DMS79 treated with DMSO at 0.1 percent for 48 hours (cell line): ENCODE results near the gene EPHX1.
"Not testable (repeated sequence)": the region's sequence is repeated elsewhere in the genome, so short reads cannot be mapped to it uniquely, and the experiment has no call there.

Experiments
- DNase-seq: peaks from one replicate; lab custom pipeline; 2025; lab: John Stamatoyannopoulos, UW

Gene EPHX1

GRCh38 chr1:225881081-225881958 is 71.4 kb downstream of the EPHX1 start:
- DNase-seq: no peak

GRCh38 chr1:225881959-225882693 is 72.2 kb downstream of the EPHX1 start, which contains the start of gene TMEM63A:
TSS of gene TMEM63A (minus strand) at chr1:225882380. CDS start at chr1:225877580, 4,800 bp downstream.
- peak; percentile 67 for DNase-seq

- no peak for DNase-seq
These were observed 73.0 kb downstream of the EPHX1 start for GRCh38 chr1:225882694-225883615.

DNA sequence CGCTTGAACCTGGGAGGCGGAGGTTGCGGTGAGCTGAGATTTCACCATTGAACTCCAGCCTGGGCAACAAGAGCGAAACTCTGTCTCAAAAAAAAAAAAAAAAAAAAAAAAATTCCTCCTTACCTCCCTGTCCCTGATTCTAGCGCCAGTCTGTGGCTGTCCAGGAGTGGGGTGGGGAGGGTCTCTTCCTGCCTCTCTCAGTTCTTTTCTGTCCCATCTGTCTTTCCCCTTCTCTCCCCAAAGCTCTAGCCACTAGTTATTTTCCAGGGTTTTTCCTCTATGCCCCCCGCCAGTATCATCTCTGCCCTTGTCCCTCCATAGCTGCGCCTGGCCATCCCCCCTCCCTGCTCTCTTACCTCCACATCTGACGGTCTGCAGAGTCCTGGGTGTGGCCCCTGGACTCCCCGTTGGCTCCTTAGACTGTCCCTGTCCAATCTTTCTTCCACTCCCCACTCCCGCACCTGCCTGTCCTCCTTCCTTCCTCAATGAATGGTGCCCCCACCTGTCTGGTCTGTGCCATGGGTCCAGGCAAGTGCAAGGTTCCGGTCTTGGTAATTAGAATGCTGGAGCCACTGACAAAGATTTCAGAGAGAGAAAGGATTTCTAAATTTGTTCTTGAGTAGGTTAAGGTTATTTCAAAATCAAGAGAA is 73.8 kb downstream of the EPHX1 start:
- no peak for DNase-seq

GRCh38 chr1:225885336-225885735 is 75.4 kb downstream of the EPHX1 start:
- DNase-seq: no peak

DNA sequence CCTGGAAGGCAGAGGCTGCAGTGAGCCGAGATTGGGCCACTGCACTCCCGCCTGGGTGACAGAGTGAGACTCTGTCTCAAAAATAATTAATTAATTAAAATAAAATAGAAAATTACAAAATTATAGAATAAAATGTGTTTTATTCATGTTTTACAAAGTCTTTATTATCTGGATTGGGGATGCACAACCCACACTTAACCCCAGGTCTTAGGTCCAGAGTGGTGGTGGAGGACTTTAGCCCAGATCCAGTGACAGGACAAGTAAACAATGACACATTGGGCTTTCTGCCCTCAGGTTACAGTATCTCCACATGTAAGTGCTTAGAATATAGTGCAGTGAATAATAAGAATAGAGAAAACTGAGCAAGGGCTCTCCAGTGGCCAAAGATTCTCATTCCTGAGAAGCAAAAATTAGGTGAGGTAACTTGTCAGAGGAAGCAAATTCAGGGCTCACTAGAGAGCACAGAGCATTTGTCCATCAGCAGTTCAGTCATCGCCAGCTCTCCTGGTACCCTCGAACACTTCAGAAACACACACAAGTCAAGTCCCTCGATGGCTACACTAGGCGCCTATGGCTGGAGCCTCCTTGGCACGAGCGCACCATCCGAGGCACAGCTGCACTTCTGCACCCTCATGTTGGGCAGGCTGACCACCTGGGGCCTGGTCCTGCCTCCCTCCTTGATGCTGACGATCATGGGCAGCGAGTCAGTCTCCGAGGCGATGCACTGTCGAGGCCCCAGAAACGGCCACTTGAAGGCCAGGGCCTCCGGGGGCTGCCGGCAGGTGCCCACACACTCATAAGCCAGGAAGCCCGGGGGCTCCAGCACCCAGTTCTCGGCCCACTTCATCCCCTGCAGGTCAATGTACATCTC is 76.5 kb downstream of the EPHX1 start:
- no peak for DNase-seq

GRCh38 chr1:225887030-225887314 is 77.0 kb downstream of the EPHX1 start:
- no peak for DNase-seq

DNA sequence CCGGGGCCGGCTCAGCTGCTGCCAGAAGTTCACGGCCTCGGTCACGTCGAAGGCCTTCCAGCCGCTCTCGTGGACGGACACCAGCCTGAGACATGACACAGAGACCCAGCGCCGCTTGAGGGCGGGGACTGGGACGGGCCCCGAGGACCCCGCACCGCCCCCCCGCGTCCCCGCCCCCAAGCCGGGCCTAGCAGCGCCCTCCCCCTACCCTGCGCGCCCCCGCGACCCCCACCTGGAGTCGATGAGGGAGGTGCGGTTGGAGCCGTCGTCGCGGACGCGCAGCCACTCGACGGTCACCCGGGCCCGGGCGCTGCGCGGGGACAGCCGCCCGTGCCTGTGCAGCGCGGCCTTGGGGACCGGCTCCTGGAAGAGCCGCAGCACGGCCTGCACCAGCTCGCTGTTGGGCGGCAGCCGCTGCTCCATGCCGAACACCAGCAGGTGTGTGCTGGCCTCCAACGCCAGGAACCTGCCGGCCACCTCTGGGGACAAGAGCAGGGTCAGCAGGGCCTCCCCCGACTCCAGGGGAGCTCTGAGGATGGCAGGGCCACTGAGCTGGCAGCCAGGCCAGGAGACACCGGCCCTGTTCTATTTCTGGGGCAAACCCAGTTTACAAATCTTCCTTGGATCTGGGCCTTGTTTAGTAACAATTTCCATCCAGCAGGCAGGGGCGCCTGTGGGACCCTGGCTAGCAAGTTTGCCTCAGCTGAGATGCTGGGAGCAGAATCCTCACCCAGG is 77.8 kb downstream of the EPHX1 start:
- DNase-seq: not testable (repeated sequence)

DNA sequence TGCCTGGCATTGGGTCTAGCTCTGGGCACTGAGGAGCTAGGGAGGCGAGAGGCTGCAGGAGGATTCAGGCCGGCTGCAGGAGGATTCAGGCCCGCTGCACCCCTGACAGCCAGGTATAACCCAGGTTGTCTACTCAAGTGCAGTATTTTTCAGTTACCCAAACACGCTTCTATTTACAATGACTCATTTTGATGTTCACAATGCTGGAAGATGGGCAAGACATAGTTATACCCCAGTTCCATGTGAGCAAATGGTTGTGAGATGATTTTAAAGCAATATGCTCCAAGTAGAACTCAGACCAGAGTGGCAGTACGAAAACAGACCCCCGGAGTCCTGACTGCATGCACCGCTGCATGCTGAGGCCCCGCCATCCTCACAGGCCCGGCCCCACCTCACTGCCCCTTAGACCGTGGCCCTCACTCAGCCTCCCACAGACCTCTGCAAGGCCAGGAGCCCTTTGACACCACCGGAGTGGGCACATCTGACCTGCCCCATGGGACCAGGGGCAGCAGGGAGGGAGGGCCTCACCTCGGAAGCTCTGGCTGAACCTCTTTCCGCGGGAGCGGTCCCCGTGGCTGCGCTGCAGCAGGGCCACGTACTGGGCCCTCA is 78.5 kb downstream of the EPHX1 start:
- DNase-seq: no peak

DNA sequence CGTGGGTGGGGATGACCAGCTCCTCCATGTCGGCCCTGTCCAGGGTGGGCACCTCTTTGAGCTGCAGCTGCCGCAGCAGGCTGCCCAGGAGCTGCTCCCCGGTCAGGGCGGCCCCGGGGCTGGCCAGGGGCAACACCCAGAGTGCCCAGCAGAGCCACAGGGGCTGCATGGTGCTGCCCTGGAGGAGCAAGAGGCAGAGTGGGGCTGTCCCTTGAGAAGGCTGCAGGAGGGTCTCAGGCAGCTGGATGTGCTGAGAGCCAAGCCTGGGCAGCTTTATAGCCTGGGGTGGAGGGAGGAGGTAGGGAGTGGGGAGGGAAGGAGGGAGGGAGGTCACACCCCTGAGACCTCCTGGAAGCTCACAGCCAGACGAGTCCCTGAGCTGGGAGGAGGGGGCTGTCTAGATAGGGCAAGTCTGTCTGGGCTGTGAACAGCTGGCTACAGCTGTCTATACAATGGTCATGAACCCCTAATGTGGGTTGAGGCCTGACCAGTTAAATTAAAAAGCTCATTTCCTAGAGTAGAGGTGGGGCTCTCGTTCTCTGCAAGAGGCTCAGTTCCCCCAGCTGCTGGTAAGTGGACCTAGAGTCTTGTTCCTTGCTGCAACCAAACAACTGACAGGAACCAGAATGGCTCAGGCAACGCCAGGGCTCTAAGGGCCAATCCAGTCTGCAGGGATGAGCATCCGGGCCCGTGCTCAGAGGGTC is 79.1 kb downstream of the EPHX1 start, which contains the start of gene LEFTY1:
LEFTY1 (minus strand) TSS at position 249 of the 704 bp plus-strand sequence; CDS start at position 169, 80 bp downstream.
- no peak for DNase-seq

GRCh38 chr1:225889743-225890142 is 79.8 kb downstream of the EPHX1 start:
- DNase-seq: no peak

DNA sequence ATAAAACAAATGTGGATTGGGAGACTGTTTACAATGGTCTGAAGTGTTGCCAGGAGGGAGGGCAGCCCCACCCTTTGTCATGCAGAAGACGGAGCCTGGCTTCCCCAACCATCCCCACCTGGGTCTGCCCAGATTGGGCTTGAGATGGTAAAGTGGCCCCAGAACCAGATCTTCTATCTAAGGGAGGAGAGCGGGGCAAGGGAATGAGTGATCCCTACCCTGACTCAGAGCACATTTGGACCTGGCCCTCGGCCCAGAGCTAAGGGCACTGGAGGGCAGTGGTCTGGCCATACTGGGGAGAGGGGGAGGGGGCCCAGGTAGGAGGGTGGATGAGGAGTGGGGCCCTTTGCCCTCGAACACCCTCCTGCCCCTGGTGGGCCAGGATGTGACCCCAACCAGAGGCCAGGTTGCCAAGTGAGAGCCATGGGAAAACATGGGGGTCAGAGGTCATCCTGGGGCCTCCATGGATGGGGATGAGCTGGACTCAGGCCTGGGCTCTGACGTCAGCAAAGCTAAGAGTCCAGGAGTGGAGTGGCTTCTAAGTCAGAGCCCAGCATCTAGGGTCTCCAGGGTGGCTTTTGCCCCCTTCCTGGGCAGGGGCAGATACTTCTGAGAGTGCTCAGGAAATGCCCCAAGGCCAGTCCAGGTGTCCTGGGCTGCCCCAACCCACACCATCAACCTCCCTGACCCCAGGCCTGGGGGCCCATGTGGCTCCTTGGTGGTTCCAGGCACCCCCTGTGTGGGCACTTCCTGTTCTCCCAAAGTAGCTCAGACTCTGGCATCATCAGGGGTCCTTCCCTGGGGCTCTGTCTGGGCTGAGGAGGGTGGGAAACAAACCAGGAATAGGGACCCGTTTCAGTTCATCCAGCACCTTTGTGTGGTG is 80.7 kb downstream of the EPHX1 start:
- DNase-seq: no peak

- DNase-seq: no peak
These were observed 81.5 kb downstream of the EPHX1 start for GRCh38 chr1:225891229-225891972.

DNA sequence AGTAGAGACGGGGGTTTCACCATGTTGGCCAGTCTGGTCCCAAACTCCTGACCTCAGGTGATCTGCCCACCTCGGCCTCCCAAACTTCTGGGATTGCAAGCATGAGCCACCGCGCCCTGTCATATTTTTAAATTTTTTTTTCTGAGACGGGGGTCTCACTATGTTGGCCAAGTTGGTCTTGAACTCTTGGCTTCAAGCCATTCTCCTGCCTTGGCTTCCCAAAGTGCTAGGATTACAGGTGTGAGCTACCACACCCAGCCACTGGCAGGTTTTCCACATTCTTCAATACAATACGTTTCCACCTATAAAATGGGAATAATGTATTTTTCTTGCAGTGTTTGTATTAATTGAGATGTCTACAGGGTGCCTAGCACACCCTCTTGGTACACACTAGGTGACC is 82.4 kb downstream of the EPHX1 start:
- DNase-seq: no peak
